Thyroid gland (tissue), 4 donors: ENCODE data around the gene C16orf74. TPM values are rescaled to one million over a fixed set of nuclear protein-coding genes. Genes with fewer than 3 reads are reported as not detected.

ENCODE experiments used
- DNase-seq, 2 donors: peaks; one replicate each; pipeline ENCODE4 v3.0.0-alpha.2; 2019
- H3K27ac ChIP-seq, 3 donors: fragments of 200-600 bp; sonication (generic); 1 replicate in 2 of 3; 2 replicates in 1 of 3; pipeline ENCODE4 v1.5.1; 2016 to 2019; ENCODE audit warnings: mild to moderate bottlenecking in 1 of 3, moderate library complexity in 1 of 3
- H3K27me3 ChIP-seq: fragments of 200-600 bp; sonication (generic); one replicate; pipeline ENCODE4 v1.5.1; 2019
- H3K36me3 ChIP-seq, 2 donors: fragments of 200-600 bp; sonication (generic); one replicate each; pipeline ENCODE4 v1.5.1; 2016 to 2019
- H3K4me1 ChIP-seq, 2 donors: fragments of 200-600 bp; sonication (generic); one replicate each; pipeline ENCODE4 v1.5.1; 2017 to 2019
- H3K4me3 ChIP-seq, 3 donors: fragments of 200-600 bp; sonication (generic); replicated peaks in 1 of 3; 1 replicate in 2 of 3; 2 replicates in 1 of 3; pipeline ENCODE4 v1.5.1; 2016; ENCODE audit warnings: mild to moderate bottlenecking in 1 of 3
- H3K9me3 ChIP-seq: fragments of 200-600 bp; sonication (generic); one replicate; pipeline ENCODE4 v1.5.1; 2017
- CTCF ChIP-seq, 6 experiments: fragments of 200-600 bp in 3 of 6; fragments of 450-650 bp in 3 of 6; sonication (generic) in 3 of 6; IDR thresholded peaks; one replicate each; pipeline ENCODE4 v1.5.1; 2016 to 2019; ENCODE audit warnings: antibody characterized with exemption in 6 of 6, mild to moderate bottlenecking in 2 of 6, inconsistent platforms in 1 of 6, moderate library complexity in 1 of 6
- POLR2A ChIP-seq, 2 donors: fragments of 450-650 bp; IDR thresholded peaks; one replicate each; pipeline ENCODE4 v1.6.1; 2017; ENCODE audit warnings: antibody characterized with exemption in 2 of 2, mild to moderate bottlenecking in 2 of 2, moderate library complexity in 1 of 2
- WGBS, 2 donors: methylation state at CpG; one replicate each; pipeline ENCODE4 v1.1.5; 2017; 5-methylcytosine and 5-hydroxymethylcytosine counted together
- intact Hi-C: fragments of 100-400 bp; cut with DNase I; formaldehyde crosslinking; loops from one replicate; pipeline ENCODE4 v1.15.1; 2023
- total RNA-seq, 4 donors: library from RNA; depleted of rRNA; stranded (reverse); fragments of >200 nt; gene quantifications; one replicate each; pipeline ENCODE4 v1.2.3, GENCODE V29; 2016

Gene C16orf74
- total RNA-seq, 4 donors from 2014 or later: 5.1 to 8.4 (median 6.3) TPM; not detected in 1

- no peak for TF ChIP-seq POLR2A (IDR thresholded peaks at IDR 0.05)
- no peak for TF ChIP-seq CTCF (IDR thresholded peaks at IDR 0.05)
- Histone ChIP-seq H3K4me3 (no peak overlapping the region), H3K4me1 (peaks cover 9 to 15% of the 10 kb centered on the region in 2 donors), H3K36me3 (no peaks in the 10 kb centered on the region), H3K9me3 (no peaks in the 10 kb centered on the region), H3K27me3 (no peaks in the 10 kb centered on the region), H3K27ac (no peak overlapping the region)
- intact Hi-C loops: no loop called here
- no peak for DNase-seq
- WGBS, 2 donors: 76 to 83% methylated on average over 23 to 25 of the region's 25 CpGs
Observed at GRCh38 chr16:85755929-85756768, 5.3 kb upstream of the C16orf74 start.

GRCh38 chr16:85754413-85754812 is 3.5 kb upstream of the C16orf74 start:
- peak; percentile 77 to 89 for DNase-seq
- Histone ChIP-seq H3K4me1 (peaks cover 20 to 29% of the 10 kb centered on the region in 2 donors), H3K4me3 (no peak overlapping the region), H3K27ac (peak overlapping the region in 1 of 3 donors; percentile 58), H3K27me3 (no peaks in the 10 kb centered on the region), H3K36me3 (no peaks in the 10 kb centered on the region), H3K9me3 (no peaks in the 10 kb centered on the region)
- WGBS, 2 donors: 24 to 26% methylated on average over 6 to 7 of the region's 7 CpGs
- intact Hi-C loops: no loop called here
- no peak for TF ChIP-seq POLR2A (IDR thresholded peaks at IDR 0.05)
- no peak for TF ChIP-seq CTCF (IDR thresholded peaks at IDR 0.05)

GRCh38 chr16:85753976-85754375 is 3.1 kb upstream of the C16orf74 start:
- Histone ChIP-seq H3K27me3 (no peaks in the 10 kb centered on the region), H3K27ac (peak overlapping the region in 1 of 3 donors; percentile 58), H3K36me3 (no peaks in the 10 kb centered on the region), H3K4me1 (peaks cover 20 to 29% of the 10 kb centered on the region in 2 donors), H3K9me3 (no peaks in the 10 kb centered on the region), H3K4me3 (no peak overlapping the region)
- peak; percentile 54 to 57 for DNase-seq
- intact Hi-C loops: no loop called here
- TF ChIP-seq CTCF (IDR thresholded peaks at IDR 0.05): no peak
- TF ChIP-seq POLR2A (IDR thresholded peaks at IDR 0.05): no peak
- WGBS, 2 donors: 70 to 72% methylated on average over 3 to 7 of the region's 7 CpGs

GRCh38 chr16:85753559-85753958 is 2.7 kb upstream of the C16orf74 start:
- Histone ChIP-seq H3K27me3 (no peaks in the 10 kb centered on the region), H3K9me3 (no peaks in the 10 kb centered on the region), H3K27ac (no peak overlapping the region), H3K36me3 (no peaks in the 10 kb centered on the region), H3K4me1 (peaks cover 20 to 29% of the 10 kb centered on the region in 2 donors), H3K4me3 (no peak overlapping the region)
- 75 to 76% methylated on average over 6 of the region's 6 CpGs for WGBS, 2 donors
- intact Hi-C loops: no loop called here
- no peak for DNase-seq
- TF ChIP-seq POLR2A (IDR thresholded peaks at IDR 0.05) (no peak), CTCF (IDR thresholded peaks at IDR 0.05) (no peak)
